ENCODE results near the gene INHA. TPM values are rescaled to one million over a fixed set of nuclear protein-coding genes. Genes with fewer than 3 reads are reported as not detected.

INHA gene
- polyA plus RNA-seq, 1 of the 3 experiments (the other 2 are of a cell fraction), result 1.2 TPM

DNA sequence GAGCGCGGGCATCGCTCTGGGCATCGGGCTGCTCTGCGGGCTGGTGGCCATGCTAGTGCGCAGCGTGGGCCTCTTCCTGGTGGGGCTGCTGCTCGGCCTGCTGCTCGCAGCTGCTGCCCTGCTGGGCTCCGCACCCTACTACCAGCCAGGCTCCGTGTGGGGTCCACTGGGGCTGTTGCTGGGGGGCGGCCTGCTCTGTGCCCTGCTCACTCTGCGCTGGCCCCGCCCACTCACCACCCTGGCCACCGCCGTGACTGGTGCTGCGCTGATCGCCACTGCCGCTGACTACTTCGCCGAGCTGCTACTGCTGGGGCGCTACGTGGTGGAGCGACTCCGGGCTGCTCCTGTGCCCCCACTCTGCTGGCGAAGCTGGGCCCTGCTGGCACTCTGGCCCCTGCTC lies 24.5 kb upstream of the INHA start:
- Histone ChIP-seq H3K27me3 (ENCODE audit: insufficient read depth) (no peaks in the 10 kb centered on the region), H3F3A (replicated peaks; ENCODE audit: insufficient read depth) (peaks cover 3% of the 10 kb centered on the region), H3K4me3 (ENCODE audit: low read depth in 2 of 2, low read length in 1 of 2) (no peak overlapping the region), H3K9me3 (no peaks in the 10 kb centered on the region), H2AFZ (ENCODE audit: low read depth) (no peak overlapping the region), H3K4me1 (ENCODE audit: control insufficient read depth in 1 of 2, insufficient read depth in 2 of 2, low read depth in 1 of 2, low read length in 1 of 2) (peaks cover 0 to 29% of the 10 kb centered on the region in 2 experiments; a peak in 1 of 4 replicates), H3K79me2 (ENCODE audit: insufficient read depth) (0 out of 2 replicates have a peak, but pooled peaks cover 6% of the 10 kb centered on the region), H3K9ac (no peak overlapping the region), H3K4me2 (no peak overlapping the region), H3K36me3 (replicated peaks in 1 of 2; ENCODE audit: control insufficient read depth in 1 of 2, insufficient read depth in 2 of 2, low read length in 1 of 2) (peaks cover 0 to 2% of the 10 kb centered on the region in 2 experiments), H3K9me2 (no peaks in the 10 kb centered on the region), H3K27ac (ENCODE audit: low read depth in 2 of 2, low read length in 1 of 2) (no peak overlapping the region), H4K20me1 (ENCODE audit: insufficient read depth) (peaks cover 2% of the 10 kb centered on the region; the same call in 1 of the 2 replicates)
- POLR2A ChIA-PET, result no interaction called here
- DNase-seq, result no peak
- TF ChIP-seq, protein P1, sequence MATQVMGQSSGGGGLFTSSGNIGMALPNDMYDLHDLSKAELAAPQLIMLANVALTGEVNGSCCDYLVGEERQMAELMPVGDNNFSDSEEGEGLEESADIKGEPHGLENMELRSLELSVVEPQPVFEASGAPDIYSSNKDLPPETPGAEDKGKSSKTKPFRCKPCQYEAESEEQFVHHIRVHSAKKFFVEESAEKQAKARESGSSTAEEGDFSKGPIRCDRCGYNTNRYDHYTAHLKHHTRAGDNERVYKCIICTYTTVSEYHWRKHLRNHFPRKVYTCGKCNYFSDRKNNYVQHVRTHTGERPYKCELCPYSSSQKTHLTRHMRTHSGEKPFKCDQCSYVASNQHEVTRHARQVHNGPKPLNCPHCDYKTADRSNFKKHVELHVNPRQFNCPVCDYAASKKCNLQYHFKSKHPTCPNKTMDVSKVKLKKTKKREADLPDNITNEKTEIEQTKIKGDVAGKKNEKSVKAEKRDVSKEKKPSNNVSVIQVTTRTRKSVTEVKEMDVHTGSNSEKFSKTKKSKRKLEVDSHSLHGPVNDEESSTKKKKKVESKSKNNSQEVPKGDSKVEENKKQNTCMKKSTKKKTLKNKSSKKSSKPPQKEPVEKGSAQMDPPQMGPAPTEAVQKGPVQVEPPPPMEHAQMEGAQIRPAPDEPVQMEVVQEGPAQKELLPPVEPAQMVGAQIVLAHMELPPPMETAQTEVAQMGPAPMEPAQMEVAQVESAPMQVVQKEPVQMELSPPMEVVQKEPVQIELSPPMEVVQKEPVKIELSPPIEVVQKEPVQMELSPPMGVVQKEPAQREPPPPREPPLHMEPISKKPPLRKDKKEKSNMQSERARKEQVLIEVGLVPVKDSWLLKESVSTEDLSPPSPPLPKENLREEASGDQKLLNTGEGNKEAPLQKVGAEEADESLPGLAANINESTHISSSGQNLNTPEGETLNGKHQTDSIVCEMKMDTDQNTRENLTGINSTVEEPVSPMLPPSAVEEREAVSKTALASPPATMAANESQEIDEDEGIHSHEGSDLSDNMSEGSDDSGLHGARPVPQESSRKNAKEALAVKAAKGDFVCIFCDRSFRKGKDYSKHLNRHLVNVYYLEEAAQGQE (IDR thresholded peaks at IDR 0.05; ENCODE audit: low read depth, low read length), result no peak
- TF ChIP-seq FOSL2 (IDR thresholded peaks at IDR 0.05; ENCODE audit: borderline replicate concordance, low read depth) (no peak), FOXM1 (IDR thresholded peaks at IDR 0.05; ENCODE audit: low read depth) (no peak), EP300 (IDR thresholded peaks at IDR 0.05; ENCODE audit: borderline replicate concordance in 1 of 2, low read depth in 1 of 2, low read length in 1 of 2) (no peak), SMC3 (IDR thresholded peaks at IDR 0.05; ENCODE audit: low read depth, low read length) (no peak), MXI1 (IDR thresholded peaks at IDR 0.05; ENCODE audit: low read depth, low read length) (no peak), NFIC (IDR thresholded peaks at IDR 0.05; ENCODE audit: borderline replicate concordance) (no peak), RCOR1 (IDR thresholded peaks at IDR 0.05; ENCODE audit: low read length) (no peak), RXRA (IDR thresholded peaks at IDR 0.05; ENCODE audit: borderline replicate concordance, low read depth) (no peak), CHD2 (IDR thresholded peaks at IDR 0.05; ENCODE audit: low read length, partially characterized antibody) (no peak), RAD21 (IDR thresholded peaks at IDR 0.05; ENCODE audit: low read length) (no peak)
- TF ChIP-seq, protein P2, sequence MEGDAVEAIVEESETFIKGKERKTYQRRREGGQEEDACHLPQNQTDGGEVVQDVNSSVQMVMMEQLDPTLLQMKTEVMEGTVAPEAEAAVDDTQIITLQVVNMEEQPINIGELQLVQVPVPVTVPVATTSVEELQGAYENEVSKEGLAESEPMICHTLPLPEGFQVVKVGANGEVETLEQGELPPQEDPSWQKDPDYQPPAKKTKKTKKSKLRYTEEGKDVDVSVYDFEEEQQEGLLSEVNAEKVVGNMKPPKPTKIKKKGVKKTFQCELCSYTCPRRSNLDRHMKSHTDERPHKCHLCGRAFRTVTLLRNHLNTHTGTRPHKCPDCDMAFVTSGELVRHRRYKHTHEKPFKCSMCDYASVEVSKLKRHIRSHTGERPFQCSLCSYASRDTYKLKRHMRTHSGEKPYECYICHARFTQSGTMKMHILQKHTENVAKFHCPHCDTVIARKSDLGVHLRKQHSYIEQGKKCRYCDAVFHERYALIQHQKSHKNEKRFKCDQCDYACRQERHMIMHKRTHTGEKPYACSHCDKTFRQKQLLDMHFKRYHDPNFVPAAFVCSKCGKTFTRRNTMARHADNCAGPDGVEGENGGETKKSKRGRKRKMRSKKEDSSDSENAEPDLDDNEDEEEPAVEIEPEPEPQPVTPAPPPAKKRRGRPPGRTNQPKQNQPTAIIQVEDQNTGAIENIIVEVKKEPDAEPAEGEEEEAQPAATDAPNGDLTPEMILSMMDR (IDR thresholded peaks at IDR 0.05), result no peak
- TF ChIP-seq, protein P3, sequence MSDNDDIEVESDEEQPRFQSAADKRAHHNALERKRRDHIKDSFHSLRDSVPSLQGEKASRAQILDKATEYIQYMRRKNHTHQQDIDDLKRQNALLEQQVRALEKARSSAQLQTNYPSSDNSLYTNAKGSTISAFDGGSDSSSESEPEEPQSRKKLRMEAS (IDR thresholded peaks at IDR 0.05; ENCODE audit: low read depth), result no peak
- TF ChIP-seq, protein P4, sequence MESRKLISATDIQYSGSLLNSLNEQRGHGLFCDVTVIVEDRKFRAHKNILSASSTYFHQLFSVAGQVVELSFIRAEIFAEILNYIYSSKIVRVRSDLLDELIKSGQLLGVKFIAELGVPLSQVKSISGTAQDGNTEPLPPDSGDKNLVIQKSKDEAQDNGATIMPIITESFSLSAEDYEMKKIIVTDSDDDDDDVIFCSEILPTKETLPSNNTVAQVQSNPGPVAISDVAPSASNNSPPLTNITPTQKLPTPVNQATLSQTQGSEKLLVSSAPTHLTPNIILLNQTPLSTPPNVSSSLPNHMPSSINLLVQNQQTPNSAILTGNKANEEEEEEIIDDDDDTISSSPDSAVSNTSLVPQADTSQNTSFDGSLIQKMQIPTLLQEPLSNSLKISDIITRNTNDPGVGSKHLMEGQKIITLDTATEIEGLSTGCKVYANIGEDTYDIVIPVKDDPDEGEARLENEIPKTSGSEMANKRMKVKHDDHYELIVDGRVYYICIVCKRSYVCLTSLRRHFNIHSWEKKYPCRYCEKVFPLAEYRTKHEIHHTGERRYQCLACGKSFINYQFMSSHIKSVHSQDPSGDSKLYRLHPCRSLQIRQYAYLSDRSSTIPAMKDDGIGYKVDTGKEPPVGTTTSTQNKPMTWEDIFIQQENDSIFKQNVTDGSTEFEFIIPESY (IDR thresholded peaks at IDR 0.05; ENCODE audit: borderline replicate concordance, low read depth), result no peak
- TF ChIP-seq, protein P5, sequence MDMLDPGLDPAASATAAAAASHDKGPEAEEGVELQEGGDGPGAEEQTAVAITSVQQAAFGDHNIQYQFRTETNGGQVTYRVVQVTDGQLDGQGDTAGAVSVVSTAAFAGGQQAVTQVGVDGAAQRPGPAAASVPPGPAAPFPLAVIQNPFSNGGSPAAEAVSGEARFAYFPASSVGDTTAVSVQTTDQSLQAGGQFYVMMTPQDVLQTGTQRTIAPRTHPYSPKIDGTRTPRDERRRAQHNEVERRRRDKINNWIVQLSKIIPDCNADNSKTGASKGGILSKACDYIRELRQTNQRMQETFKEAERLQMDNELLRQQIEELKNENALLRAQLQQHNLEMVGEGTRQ (IDR thresholded peaks at IDR 0.05; ENCODE audit: borderline replicate concordance, low read depth, low read length), result no peak
- TF ChIP-seq, protein P6, sequence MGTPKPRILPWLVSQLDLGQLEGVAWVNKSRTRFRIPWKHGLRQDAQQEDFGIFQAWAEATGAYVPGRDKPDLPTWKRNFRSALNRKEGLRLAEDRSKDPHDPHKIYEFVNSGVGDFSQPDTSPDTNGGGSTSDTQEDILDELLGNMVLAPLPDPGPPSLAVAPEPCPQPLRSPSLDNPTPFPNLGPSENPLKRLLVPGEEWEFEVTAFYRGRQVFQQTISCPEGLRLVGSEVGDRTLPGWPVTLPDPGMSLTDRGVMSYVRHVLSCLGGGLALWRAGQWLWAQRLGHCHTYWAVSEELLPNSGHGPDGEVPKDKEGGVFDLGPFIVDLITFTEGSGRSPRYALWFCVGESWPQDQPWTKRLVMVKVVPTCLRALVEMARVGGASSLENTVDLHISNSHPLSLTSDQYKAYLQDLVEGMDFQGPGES (IDR thresholded peaks at IDR 0.05; ENCODE audit: low read depth, low read length), result no peak
- CTCF ChIA-PET, result interaction anchor here (1.8 to 3.0 kb wide), 2 partner anchors 13 to 72 kb away, joined by 6 to 23 read pairs; no protein-coding TSS in a partner anchor
- WGBS (ENCODE audit: low lambda C conversion rate), result 97% methylated on average over 6 of the region's 26 CpGs
